Left ventricle myocardium inferior (tissue), 1 donor: ENCODE measurements around the gene SPTBN4. TPM values are rescaled to one million over a fixed set of nuclear protein-coding genes. Genes with fewer than 3 reads are reported as not detected.
"Not testable (repeated sequence)": the region's sequence is repeated elsewhere in the genome, so short reads cannot be mapped to it uniquely, and the experiment has no call there.

Experiments
- DNase-seq: peaks from one replicate; pipeline ENCODE4 v3.0.0-alpha.2; 2020
- H3K27ac ChIP-seq: fragments of 200-600 bp; replicated peaks from 2 replicates; pipeline ENCODE4 v1.8.0; 2021
- H3K27me3 ChIP-seq: fragments of 200-600 bp; 2 replicates; pipeline ENCODE4 v1.8.0; 2021; ENCODE audit warnings: low read depth
- H3K36me3 ChIP-seq: fragments of 200-600 bp; 2 replicates; pipeline ENCODE4 v1.8.0; 2021
- H3K4me1 ChIP-seq: fragments of 200-600 bp; 2 replicates; pipeline ENCODE4 v1.8.0; 2021
- H3K4me3 ChIP-seq: fragments of 200-600 bp; 2 replicates; pipeline ENCODE4 v1.8.0; 2021; ENCODE audit warnings: mild to moderate bottlenecking, moderate library complexity
- H3K9me3 ChIP-seq: fragments of 200-600 bp; replicated peaks from 2 replicates; pipeline ENCODE4 v1.8.0; 2021
- CTCF ChIP-seq: fragments of 200-600 bp; IDR thresholded peaks from 2 replicates; pipeline ENCODE4 v1.8.0; 2021; ENCODE audit warnings: antibody characterized with exemption, mild to moderate bottlenecking, borderline replicate concordance
- intact Hi-C: fragments of 100-400 bp; cut with micrococcal nuclease; formaldehyde crosslinking; loops from one replicate; pipeline ENCODE4 v1.11.0; 2022
- total RNA-seq: library from RNA; stranded (reverse); fragmentation: NEBNext Ultra II Directional; extraction: Animal tissue kit (Norgen Biotek cat#: 25700); gene quantifications from one replicate; pipeline ENCODE4 v1.2.1, GENCODE V29; 2021
- donor health status: DM: no; HTN: yes; CAD: no; lungs with severe emphysema.

SPTBN4 gene
- total RNA-seq, 1 donor from 2014 or later, result 6.1 TPM

GRCh38 chr19:40622773-40623075 is 155.9 kb downstream of the SPTBN4 start:
- no peak for DNase-seq
- H3K27ac ChIP-seq, result no peak overlapping the region

GRCh38 chr19:40623403-40624251 is 156.8 kb downstream of the SPTBN4 start:
- Histone ChIP-seq H3K27ac (no peak overlapping the region), H3K4me1 (peaks cover 12% of the 10 kb centered on the region), H3K36me3 (peaks cover 91% of the 10 kb centered on the region), H3K27me3 (no peaks in the 10 kb centered on the region), H3K9me3 (no peaks in the 10 kb centered on the region), H3K4me3 (no peak overlapping the region)
- intact Hi-C loops, result no loop called here
- no peak for DNase-seq
- no peak for TF ChIP-seq CTCF

More at GRCh38 chr19:40622773-40623075, 155.9 kb downstream of the SPTBN4 start:
- peaks cover 88% of the 10 kb centered on the region for H3K36me3 ChIP-seq
- H3K4me3 ChIP-seq, result no peak overlapping the region
- no peak for TF ChIP-seq CTCF
- H3K9me3 ChIP-seq, result no peaks in the 10 kb centered on the region
- peaks cover 12% of the 10 kb centered on the region for H3K4me1 ChIP-seq
- H3K27me3 ChIP-seq, result no peaks in the 10 kb centered on the region
- intact Hi-C loops, result no loop called here

GRCh38 chr19:40624369-40625153 is 157.8 kb downstream of the SPTBN4 start:
- H3K4me3 ChIP-seq, DNase-seq, intact Hi-C loops, H3K9me3 ChIP-seq, H3K4me1 ChIP-seq, H3K27ac ChIP-seq, H3K27me3 ChIP-seq: not testable (repeated sequence)
- peaks cover 90% of the 10 kb centered on the region for H3K36me3 ChIP-seq

- H3K4me3 ChIP-seq, result no peak overlapping the region
- peaks cover 87% of the 10 kb centered on the region for H3K36me3 ChIP-seq
- DNase-seq, result no peak
- peak overlapping the region; percentile 8 for H3K27ac ChIP-seq
- intact Hi-C loops, result no loop called here
- no peaks in the 10 kb centered on the region for H3K27me3 ChIP-seq
- TF ChIP-seq CTCF, result no peak
- H3K9me3 ChIP-seq, result no peaks in the 10 kb centered on the region
- H3K4me1 ChIP-seq, result no peaks in the 10 kb centered on the region
Measured at GRCh38 chr19:40625406-40626120, 158.8 kb downstream of the SPTBN4 start.

Other genes with a start within 250 kb of the SPTBN4 start
- not detected for gene TTC9B, start 248.6 kb upstream of the SPTBN4 start, total RNA-seq
- 0.30 TPM for gene CCNP, start 240.3 kb upstream of the SPTBN4 start, total RNA-seq
- 107 TPM for gene AKT2, start 181.7 kb upstream of the SPTBN4 start, total RNA-seq
- gene C19orf47, start 118.6 kb upstream of the SPTBN4 start, total RNA-seq, result 166 TPM
- 156 TPM for gene PLD3, start 118.3 kb upstream of the SPTBN4 start, total RNA-seq
- not detected for gene HIPK4, start 76.8 kb upstream of the SPTBN4 start, total RNA-seq
- gene PRX, start 53.6 kb upstream of the SPTBN4 start, total RNA-seq, result 3.3 TPM
- gene SERTAD1, start 41.0 kb upstream of the SPTBN4 start, total RNA-seq, result 9.2 TPM
- gene SERTAD3, start 22.7 kb upstream of the SPTBN4 start, total RNA-seq, result 16.2 TPM
- gene BLVRB, start 1.3 kb upstream of the SPTBN4 start, total RNA-seq, result 91.3 TPM
- 14.8 TPM for gene SHKBP1, start 109.9 kb downstream of the SPTBN4 start, total RNA-seq
- 260 TPM for gene LTBP4, start 134.4 kb downstream of the SPTBN4 start, total RNA-seq
- 14.7 TPM for gene NUMBL, start 223.7 kb downstream of the SPTBN4 start, total RNA-seq
- gene COQ8B, start 249.9 kb downstream of the SPTBN4 start, total RNA-seq, result 24.0 TPM